ENCODE results near the gene GPC2.
A peak's percentile ranks its signal among the peaks of the same experiment; 100 is the strongest.

GPC2 gene

DNA sequence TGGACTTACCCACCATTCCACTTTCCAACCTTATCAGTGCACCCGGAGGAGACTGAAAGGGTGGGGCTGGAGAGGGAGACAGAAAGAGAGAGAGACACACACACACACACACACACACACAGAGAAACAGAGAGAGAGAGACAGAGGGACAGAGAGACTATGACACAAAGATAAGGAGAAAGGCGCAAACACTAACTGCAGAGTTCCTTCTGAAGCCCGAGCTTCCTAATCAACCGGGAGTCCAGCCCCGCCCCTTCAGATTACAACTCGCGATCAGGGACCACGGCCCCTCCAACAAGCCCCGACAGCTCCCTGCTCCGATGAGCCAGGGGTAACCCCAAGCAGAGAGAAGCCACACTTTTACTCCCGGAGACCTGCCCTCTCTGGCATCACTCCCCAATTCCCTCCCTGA, 9.3 kb downstream of the GPC2 start:
- no peak for DNase-seq

DNA sequence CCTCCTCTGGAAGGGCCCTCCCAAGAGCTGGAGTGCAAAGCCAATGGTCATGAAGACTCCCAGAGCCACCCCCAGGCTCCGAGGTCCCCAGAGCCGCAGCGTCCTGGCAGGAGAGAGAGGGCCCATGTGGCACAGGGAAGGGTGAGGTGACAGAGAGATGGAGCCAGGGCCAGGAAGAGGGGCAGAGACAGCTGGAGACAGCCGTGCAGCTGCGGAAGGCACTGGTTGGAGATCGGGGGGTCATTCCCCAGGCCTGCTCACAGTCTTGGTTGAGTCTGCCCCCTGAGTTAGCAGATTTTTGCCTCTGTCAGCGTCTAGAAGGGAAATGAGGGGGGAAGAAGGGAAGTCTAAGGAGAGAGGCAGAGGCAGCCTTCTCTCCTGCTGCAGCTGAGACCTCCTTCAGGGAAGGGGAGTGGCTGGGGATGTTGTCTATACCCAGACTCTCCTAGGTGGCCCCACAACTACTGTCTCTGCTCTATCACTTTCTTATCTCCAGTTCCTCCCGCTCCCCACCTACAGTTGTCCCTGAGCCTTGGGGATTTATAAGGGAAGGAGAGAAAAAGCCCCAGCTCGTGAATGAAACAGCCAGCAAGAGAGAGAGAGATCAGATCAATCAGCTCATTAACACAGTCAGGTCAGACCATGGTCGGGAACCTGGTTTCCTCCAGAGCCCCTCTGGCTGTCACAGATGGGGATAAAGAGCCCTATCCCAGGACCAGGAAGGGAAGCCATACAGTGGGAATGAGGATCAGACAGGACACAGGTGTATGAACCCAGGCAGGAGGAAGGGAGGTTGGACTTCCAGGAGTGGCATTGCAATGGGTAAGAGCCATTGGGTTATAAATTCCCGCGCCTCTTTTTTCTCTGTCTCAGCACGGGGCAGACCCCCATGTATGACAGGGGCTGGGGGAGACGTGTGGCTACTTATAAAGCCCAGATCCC, 9.9 kb downstream of the GPC2 start:
- DNase-seq: no peak

DNA sequence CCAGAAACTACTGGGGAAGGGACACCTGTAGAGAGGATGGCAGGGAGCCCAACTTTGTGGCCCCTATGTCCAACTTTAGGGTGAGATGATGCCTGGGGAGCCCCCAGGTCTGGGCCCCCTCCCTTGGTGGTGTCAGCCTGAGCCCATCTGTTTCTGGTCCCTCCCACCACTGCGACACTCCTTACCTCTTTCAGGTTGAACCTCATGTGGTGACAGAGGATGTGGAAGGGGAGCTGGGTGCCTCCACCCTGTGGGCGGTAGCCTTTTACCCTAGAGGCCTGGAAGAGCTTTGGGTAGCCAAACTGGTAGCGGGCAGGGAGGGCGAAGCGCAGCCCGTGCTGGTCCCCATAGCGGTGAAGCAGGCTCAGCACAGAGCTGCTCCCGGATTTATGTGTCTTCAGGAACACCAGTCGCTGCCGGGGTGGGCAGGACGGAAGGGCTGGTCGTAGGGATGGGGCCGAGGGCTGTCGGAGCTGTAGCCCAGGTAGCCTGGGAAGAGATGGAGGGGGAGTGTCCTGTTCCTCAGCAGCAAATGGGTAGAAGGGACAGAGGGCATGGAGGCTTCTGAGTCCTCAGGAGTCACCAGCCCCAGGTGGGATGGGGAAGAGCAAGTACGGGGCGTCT, 10.8 kb downstream of the GPC2 start:
- DNase-seq: peak; percentile 30 to 45

DNA sequence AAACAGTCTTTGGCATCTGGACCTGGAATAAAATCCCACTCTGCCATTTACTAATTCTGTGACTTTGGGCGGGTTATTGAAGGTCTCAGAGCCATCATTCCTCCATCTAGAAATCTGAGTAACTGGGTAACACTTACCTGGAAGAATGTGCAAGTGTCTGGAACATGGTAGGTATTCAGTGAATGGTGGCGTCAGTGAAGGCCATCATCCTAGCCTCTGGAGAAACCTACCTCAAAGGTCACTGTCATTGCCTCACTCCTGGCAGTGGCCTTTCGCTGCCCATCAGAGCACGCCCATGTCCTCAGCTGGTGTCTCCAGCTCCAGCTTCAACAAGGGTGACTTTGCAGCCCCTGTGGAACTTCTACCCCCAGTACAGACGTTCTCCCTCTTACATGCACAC, 13.3 kb downstream of the GPC2 start:
- no peak for DNase-seq

DNA sequence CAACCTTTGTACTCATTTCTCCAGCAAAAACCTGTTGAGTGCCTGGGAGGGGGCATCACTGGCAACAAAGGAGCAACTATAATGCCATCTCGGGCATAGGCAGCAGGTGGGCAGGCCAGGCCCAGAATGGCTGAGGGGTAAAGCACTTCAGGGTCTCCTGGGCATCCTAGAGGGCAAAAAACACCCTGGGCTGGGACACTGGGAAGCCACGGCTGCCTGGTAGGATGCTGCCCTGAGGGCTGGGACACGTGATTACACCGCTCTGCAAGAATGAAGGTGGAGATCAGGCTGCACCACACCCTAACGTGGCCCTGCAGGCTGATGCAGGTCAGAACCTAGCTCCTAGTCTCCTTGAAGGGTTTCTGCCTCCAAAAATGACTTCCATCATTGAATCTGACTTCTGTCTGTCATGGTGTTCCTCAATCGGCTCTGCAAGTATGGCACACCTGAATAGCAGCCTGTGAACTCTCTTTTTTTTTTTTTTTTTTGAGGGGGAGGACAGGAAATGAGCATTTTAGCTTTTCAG, 14.1 kb downstream of the GPC2 start:
- no peak for DNase-seq

GRCh38 chr7:100160067-100160466, 17.1 kb downstream of the GPC2 start:
- no peak for DNase-seq

- no peak for DNase-seq
These were observed 18.0 kb downstream of the GPC2 start for GRCh38 chr7:100159099-100159623.

DNA sequence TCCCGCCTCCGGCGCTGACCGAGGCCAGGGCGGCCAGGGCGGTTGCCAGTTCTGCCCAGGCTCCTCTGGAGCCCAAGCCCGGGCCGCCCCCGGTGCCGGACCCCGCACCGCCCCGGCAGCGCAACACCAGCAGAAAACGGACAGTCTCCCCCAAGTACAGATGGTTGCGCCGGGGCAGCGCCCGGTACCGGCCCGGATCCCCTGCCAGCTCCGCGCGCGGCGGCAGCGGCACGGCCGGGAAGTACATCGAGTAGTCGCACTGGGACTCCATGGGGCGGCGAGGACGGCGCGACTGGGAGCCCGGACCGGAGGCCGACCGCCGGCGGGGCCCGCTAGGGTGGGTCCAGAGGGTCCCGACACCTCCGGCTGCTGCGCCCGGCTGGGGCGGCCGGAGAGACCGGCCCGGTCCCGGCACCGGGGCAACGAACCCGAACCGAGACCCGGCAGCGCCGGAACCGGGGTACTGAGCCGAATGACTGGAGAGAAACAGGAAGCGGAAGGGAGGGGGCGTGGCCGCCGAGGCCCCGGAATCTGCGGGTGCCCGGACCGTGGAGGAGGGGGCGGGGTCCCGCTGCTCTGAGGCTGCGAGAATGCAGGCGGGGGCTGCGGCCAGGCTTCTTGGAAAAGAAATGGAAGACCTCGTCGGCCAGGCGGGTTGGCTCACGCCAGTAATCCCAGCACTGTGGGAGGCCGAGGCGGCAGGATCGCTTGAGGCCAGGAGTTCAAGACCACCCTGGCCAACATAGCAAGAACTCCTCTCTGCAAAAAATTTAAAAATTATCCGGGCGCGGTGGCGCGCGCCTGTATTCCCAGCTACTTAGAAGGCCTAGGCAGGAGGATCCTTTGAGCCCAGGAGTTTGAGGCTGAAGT, 18.7 kb downstream of the GPC2 start, which contains the start of gene TRAPPC14:
TSS of gene TRAPPC14 (minus strand) at position 495 of the 870 bp plus-strand sequence. CDS start at position 271, 224 bp downstream.
- DNase-seq: peak; percentile 86 to 87

DNA sequence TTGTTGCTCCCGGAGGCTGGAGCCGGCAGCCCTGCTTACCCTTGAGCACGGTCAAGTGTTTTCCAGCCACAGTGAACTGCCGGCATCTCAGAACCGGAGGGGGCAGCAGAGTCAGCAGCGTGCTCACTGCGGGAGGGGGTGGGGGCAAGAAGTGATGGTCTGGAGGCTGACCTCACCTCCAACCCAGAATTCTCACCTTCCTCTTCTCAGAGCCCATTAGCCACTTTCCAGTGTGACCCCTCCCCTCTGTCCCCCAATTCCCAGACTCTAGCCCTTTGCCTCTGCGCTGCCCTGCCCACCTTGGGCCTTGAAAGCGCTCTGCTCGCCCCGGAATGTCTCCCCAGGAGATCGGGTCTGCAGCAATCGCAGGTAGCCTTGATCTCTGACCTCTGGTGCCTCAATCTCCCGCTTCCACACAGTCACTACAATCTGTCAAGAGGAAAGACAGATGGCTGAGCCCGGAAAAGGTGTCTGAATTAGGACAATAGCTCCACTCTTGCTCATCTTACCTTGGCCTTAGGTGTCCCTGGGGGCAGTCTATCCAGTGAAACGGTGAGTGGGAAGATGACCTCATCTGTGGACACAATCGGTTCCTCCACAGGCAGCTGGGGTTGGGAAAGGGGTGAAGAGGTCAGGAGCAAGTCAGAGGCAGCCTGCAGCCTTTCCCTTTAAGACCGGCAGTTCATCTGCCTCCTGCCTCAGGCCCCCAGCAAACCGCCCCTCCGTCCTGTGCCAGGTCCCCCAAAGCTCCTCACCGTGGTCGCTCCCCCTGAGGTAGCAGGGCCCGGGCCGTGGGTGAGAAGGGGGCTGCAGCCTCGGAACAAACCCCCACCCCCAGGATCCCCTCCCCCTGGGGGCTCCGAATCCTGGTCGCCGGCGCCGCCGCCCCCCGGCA, 19.6 kb downstream of the GPC2 start:
- no peak for DNase-seq

DNA sequence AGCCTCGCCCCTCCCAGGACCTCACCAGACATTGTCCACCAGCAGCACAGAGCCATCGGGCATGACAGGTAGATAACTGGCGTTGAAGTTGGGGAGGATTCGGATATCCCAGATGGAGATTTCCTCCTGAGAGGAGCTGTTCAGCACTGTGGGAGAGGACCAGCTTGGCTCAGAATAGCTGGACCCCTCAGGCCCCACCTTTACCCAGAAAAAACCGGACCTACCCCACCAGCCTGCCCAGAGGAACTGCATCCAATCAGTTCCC, 20.2 kb downstream of the GPC2 start:
- DNase-seq: no peak

DNA sequence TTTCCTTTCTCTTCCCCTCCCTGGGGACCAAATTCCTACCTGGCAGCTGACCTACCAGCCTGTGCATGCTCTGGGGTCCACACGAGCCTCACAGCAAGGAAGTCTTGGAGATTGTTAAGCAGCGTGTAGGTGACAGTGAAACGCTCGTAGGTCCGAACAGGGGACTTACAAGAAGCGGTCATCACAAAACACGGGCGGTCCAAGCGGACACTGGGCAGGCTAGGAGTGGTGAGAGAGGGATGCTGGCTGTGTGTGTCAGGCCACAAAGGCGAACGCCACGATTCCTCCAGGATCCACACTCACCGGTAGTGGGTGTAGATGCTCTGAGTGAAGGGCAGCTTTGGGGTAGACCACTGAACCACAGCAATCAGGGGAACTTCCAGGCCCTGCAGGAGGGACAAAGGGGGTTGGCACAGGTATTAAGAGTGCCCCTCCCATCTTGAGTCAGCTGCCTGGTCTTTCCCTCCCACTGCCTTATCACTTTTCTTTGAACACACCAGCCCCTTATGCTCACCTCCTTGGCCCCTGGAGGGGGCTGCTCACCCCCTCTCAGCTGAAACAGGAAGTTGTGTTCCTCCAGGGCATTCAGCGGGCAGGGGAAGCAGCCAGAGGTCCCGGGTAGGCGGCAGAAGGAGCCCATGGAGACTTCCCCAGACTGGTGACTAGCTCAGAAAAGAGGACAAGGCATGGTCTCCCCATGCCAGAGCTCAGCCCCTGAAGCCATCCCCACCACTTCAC, 20.7 kb downstream of the GPC2 start:
- peak; percentile 39 to 50 for DNase-seq

DNA sequence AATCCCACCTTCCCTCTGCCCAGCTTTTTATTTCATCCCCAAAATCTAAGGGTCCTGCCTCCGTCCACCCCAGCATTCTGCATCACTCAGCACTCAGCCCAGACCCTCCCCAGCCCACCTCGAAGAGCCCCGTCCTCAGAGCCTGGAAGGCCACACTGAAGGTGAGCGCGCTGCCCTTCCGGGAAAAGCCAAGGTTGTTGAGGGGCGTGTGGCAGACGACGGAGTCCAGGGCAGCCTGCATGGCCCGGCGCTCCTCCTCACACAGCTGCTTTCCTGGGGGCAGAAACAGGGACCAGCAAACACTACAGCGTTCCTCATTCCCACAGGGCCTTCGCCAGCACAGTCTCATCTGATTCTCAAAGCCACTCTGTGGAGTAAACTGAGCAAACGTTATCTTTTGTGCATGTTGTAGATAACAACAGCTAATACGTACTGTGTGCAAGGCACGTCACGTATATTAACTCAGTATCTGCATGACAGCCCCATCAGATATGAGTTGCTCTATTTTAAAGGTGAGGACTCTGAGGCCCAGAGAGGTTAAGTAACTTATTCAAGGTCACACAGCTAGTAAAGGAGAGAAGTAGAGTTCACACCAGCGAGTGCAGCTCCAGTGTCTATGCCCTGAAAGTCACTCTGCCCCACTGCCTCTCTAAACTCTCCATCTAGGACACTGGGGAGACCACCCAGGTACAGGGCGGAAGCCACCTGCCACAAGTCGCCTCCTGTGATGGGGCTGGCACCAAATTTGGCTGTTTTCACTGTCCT, 21.4 kb downstream of the GPC2 start:
- DNase-seq: no peak

GRCh38 chr7:100154651-100155491, 22.3 kb downstream of the GPC2 start:
- DNase-seq: no peak

DNA sequence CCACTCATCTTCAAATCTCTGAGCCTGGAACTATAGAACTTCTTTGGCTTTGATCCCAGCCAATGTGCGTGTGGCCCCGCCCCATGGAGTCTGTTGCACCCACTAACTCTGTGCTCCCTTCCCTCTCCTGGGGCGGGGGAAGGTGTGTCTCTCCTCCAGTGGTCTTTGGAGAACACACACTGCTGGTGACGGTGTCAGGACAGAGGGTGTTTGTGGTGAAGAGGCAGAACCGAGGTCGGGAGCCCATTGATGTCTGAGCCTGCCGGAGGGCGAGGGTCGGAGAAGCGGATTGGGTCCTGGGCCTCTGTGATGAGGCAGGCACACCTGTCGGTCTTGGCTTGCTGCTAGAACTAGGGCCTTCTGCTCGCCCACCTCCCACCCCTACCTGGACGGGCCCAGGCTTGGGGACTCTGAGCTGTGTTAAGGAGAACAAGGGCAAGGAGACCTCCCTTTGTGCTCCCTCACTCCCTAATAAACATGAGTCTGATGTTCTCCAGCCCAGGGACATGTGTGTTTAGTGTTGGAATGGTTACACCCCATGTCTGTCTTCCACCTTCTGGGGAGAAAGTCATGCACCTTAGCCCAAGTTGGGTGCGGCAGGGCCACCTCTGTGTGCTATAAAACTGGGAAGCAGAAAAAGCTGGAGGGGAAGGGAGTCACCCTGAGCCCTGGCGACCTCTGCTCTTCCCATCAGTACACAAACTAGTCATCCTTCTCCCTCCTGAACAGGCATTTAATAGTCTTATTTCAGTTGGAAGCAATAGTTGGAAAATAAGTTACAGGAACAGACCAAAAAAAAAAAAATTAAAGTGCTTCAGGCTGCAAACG, 23.3 kb downstream of the GPC2 start:
- no peak for DNase-seq

DNA sequence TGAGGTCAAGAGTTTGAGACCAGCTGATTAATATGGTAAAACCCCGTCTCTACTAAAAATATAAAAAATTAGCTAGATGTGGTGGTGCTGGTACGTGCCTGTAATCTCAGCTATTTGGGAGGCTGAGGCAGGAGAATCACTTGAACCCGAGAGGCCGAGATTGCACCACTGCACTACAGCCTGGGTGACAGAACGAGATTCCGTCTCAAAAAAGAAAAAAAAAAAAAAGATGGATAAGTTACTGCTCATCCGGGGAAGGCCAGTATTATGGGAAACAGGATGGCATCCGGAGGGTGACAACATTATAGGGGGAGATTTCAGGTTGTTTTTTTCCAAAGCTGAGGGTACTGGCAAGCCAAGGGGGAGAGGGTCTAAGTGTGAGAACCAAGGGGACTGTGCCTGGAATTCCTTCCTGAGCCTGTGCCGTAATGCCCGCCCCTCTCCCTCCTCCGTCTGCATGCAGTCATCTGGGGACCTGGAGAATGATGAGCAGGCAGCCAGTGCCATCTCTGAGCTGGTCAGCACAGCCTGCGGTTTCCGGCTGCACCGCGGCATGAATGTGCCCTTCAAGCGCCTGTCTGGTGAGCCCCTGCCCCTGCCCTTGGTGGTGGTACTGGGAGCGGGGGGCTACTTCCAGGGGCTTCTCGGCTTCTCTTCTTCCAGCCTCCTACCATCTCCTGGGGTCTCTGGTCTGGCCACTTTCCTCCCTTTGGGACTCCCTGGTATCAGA, 24.1 kb downstream of the GPC2 start:
- DNase-seq: no peak

- no peak for DNase-seq
These were observed 24.8 kb downstream of the GPC2 start for GRCh38 chr7:100152404-100152803.

- peak; percentile 99 to 100 for DNase-seq
These were observed 28.4 kb downstream of the GPC2 start, which contains the start of gene LAMTOR4 for GRCh38 chr7:100148559-100149328. LAMTOR4 (plus strand) TSS chr7:100148918; CDS start chr7:100148973, 55 bp downstream.
